IMR-90 (cell line): ENCODE measurements around the gene OGDHL.

Experiments used
- BHLHE40 ChIP-seq: fragments of 150-350 bp; IDR thresholded peaks from 2 replicates; pipeline ENCODE4 v1.6.1; 2016; ENCODE audit warnings: mild to moderate bottlenecking, low read depth, low read length
- CEBPB ChIP-seq: IDR thresholded peaks from 2 replicates; pipeline ENCODE4 v1.6.1; 2012; ENCODE audit warnings: low read depth, low read length, improper control_type of control experiment
- MAZ ChIP-seq: IDR thresholded peaks from 2 replicates; pipeline ENCODE4 v1.6.1; 2012; ENCODE audit warnings: low read depth, mild to moderate bottlenecking, low read length, improper control_type of control experiment, moderate library complexity, borderline replicate concordance
- MXI1 ChIP-seq: IDR thresholded peaks from 2 replicates; pipeline ENCODE4 v1.6.1; 2012; ENCODE audit warnings: low read depth, mild to moderate bottlenecking, low read length, moderate library complexity, borderline replicate concordance
- POLR2A ChIP-seq: IDR thresholded peaks from 2 replicates; pipeline ENCODE4 v1.6.1; 2012; ENCODE audit warnings: mild to moderate bottlenecking, low read depth, low read length
- RAD21 ChIP-seq: IDR thresholded peaks from 2 replicates; pipeline ENCODE4 v1.6.1; 2012; ENCODE audit warnings: low read length, improper control_type of control experiment
- RCOR1 ChIP-seq: IDR thresholded peaks from 2 replicates; pipeline ENCODE4 v1.6.1; 2012; ENCODE audit warnings: mild to moderate bottlenecking, low read length, improper control_type of control experiment; ENCODE audit not compliant: insufficient replicate concordance
- SMC3 ChIP-seq: fragments of 150-350 bp; IDR thresholded peaks from 2 replicates; pipeline ENCODE4 v1.6.1; 2016; ENCODE audit warnings: low read depth, mild to moderate bottlenecking, antibody characterized with exemption, low read length, moderate library complexity
- TF ChIP-seq, protein P1 (sequence below): conservative IDR thresholded peaks from 2 replicates; pipeline ENCODE4 v1.5.1; 2012; ENCODE audit warnings: mild to moderate bottlenecking, low read depth, low read length, improper control_type of control experiment
- TF ChIP-seq, protein P2 (sequence below): fragments of 150-350 bp; IDR thresholded peaks from 2 replicates; pipeline ENCODE4 v1.6.1; 2017; ENCODE audit warnings: mild to moderate bottlenecking, antibody characterized with exemption, low read length, low read depth

DNA sequence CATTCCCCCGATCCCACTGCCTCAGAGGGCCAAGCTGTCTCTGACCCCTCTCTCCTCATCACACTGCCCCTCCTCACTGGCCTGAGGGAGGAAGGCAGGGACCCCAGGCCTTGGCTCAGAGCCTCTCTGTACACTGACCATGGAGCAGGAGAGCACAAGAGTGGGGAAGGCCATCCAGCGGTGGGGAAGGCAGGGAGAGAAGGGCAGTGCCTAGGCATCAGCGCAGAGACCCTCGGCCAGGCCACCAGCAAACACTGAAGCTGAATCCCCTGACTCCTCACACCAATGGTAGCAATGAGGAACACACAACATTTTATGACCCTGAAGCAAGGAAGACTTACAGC is 14.8 kb downstream of the OGDHL start:
- TF ChIP-seq, protein P1, sequence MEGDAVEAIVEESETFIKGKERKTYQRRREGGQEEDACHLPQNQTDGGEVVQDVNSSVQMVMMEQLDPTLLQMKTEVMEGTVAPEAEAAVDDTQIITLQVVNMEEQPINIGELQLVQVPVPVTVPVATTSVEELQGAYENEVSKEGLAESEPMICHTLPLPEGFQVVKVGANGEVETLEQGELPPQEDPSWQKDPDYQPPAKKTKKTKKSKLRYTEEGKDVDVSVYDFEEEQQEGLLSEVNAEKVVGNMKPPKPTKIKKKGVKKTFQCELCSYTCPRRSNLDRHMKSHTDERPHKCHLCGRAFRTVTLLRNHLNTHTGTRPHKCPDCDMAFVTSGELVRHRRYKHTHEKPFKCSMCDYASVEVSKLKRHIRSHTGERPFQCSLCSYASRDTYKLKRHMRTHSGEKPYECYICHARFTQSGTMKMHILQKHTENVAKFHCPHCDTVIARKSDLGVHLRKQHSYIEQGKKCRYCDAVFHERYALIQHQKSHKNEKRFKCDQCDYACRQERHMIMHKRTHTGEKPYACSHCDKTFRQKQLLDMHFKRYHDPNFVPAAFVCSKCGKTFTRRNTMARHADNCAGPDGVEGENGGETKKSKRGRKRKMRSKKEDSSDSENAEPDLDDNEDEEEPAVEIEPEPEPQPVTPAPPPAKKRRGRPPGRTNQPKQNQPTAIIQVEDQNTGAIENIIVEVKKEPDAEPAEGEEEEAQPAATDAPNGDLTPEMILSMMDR: no peak
- TF ChIP-seq BHLHE40: no peak
- no peak for TF ChIP-seq POLR2A
- no peak for TF ChIP-seq RAD21
- TF ChIP-seq MAZ: no peak
- TF ChIP-seq MXI1: no peak
- TF ChIP-seq, protein P2, sequence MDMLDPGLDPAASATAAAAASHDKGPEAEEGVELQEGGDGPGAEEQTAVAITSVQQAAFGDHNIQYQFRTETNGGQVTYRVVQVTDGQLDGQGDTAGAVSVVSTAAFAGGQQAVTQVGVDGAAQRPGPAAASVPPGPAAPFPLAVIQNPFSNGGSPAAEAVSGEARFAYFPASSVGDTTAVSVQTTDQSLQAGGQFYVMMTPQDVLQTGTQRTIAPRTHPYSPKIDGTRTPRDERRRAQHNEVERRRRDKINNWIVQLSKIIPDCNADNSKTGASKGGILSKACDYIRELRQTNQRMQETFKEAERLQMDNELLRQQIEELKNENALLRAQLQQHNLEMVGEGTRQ: no peak
- no peak for TF ChIP-seq CEBPB
- TF ChIP-seq RCOR1: no peak
- no peak for TF ChIP-seq SMC3
